HG03025 (cell line): Measurements from ENCODE around the gene WASL.
"Not testable (repeated sequence)": the region's sequence is repeated elsewhere in the genome, so short reads cannot be mapped to it uniquely, and the experiment has no call there.

Experiments used
- ATAC-seq: cut with Tn5 transposase; IDR thresholded peaks from one replicate; pipeline ENCODE4 v1.9.1; 2021; ENCODE audit warnings: mild to moderate bottlenecking, moderate library complexity; ENCODE audit not compliant: unreplicated experiment, low FRiP score

Gene WASL

GRCh38 chr7:123637203-123637602 lies 111.6 kb downstream of the WASL start:
- ATAC-seq = no peak

DNA sequence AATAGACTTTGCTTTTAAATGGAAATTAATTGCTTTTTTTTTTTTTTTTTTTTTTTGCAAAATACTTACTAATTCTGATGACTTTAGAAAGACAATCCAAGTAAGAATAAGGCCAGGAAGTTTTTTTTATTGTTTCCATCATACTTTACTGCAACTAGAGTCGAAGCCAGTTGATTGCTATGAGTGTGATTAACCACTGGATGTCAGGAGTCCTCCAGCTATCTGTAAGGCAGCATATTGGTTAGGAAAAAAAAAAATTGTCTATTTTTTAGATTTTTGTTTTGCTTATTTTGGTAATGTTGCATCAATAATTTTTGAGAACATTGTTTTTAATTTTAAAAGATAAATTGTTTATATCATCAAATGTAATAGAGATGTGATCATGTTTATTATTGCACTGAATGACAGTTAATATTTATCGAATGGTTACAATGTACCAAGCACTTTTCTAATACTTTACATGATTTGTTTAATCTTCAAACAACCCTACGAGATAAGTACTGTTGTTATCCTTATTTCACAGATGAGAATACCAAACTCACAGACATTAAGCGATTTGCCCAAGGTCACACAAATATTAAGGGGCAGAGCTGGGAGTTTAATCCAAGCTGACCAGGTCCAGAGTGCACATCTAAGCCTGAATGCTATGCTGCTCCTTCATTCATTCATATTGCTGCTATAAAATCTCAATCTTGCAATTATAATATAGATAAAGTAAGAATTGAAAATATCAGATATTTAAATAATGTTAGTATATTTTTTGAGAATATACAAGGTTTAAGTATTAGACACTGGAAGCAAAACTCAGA lies 113.0 kb downstream of the WASL start:
- no peak for ATAC-seq

- not testable (repeated sequence) for ATAC-seq
Observed at GRCh38 chr7:123634011-123634573, 114.7 kb downstream of the WASL start.

DNA sequence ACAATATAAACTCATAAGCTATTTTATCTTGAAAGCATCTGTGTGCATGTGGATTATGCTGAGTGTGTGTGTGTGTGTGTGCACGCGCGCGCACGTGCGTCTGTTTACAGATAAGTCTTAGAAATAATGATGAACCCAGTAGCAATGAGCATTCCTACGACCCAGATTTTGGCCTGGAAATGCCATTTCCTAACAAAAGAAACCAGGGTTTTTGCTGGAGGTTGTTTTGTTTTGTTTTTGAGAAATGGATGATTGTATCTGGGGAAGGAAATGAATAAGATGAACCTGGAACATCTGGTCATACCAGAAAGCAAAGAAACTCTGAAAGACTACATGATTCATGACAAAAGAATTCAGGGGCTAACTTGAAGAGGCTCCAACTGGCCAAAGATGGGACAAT lies 115.2 kb downstream of the WASL start:
- no peak for ATAC-seq

DNA sequence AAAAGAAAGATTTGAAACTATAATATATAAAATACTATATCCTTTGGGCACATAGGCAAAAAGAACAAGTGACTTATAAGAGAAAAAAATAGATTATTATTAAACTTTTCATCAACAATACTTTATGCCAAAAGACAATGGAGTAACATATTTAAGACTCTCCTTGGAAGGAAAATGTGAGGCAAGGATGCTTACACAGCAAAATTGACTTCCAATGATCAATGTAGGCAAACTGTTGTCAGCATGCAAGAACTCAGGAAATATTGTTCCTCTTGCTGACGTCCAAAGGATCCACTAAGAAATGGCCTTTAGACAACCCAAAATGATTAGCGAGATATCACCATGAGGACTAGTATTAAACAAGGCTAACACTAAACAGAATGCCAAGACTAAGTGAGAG lies 116.0 kb downstream of the WASL start:
- ATAC-seq = no peak
